MCF 10A (cell line): ENCODE data around the gene C1QTNF8. TPM values are rescaled to one million over a fixed set of nuclear protein-coding genes. Genes with fewer than 3 reads are reported as not detected.

Experiments
- BruUV-seq: library from RNA; stranded (reverse); fragments of 400-500 nt; replicated peaks from 2 replicates; lab custom pipeline; 2021; lab: Mats Ljungman, UMichigan
- CTCF ChIA-PET: fragments of 300-600 bp; sonication (Branson Sonifier 250); formaldehyde crosslinking; extraction: SDS; loops from one replicate; lab custom pipeline; 2021; ENCODE audit warnings: antibody characterized with exemption, inconsistent platforms; lab: Yijun Ruan, JAX
- POLR2A ChIA-PET: fragments of 300-600, 350-650 bp; sonication (Branson Sonifier 250); formaldehyde crosslinking; extraction: SDS; loops from one replicate; lab custom pipeline; 2020; ENCODE audit warnings: antibody characterized with exemption, inconsistent platforms; lab: Yijun Ruan, JAX
- DNase-seq: peaks from one replicate; pipeline ENCODE4 v3.0.0-alpha.2; 2018; ENCODE audit not compliant: unreplicated experiment
- H3K27ac Mint-ChIP-seq: one replicate; pipeline ENCODE4 v1.8.0; 2022; ENCODE audit warnings: mild to moderate bottlenecking, low read depth, mixed read lengths; ENCODE audit not compliant: unreplicated experiment
- H3K27me3 Mint-ChIP-seq: one replicate; pipeline ENCODE4 v1.8.0; 2022; ENCODE audit warnings: mixed read lengths; ENCODE audit not compliant: insufficient read depth, unreplicated experiment
- H3K36me3 Mint-ChIP-seq: one replicate; pipeline ENCODE4 v1.8.0; 2022; ENCODE audit warnings: mild to moderate bottlenecking, moderate library complexity, mixed read lengths; ENCODE audit not compliant: insufficient read depth, unreplicated experiment
- H3K4me1 Mint-ChIP-seq: one replicate; pipeline ENCODE4 v1.8.0; 2022; ENCODE audit warnings: mixed read lengths; ENCODE audit not compliant: insufficient read depth, unreplicated experiment
- H3K4me3 Mint-ChIP-seq: one replicate; pipeline ENCODE4 v1.8.0; 2022; ENCODE audit warnings: mild to moderate bottlenecking, moderate library complexity, mixed read lengths; ENCODE audit not compliant: unreplicated experiment
- H3K9me3 Mint-ChIP-seq: one replicate; pipeline ENCODE4 v1.8.0; 2022; ENCODE audit warnings: mixed read lengths; ENCODE audit not compliant: unreplicated experiment
- intact Hi-C: fragments of 100-400 bp; cut with micrococcal nuclease; formaldehyde crosslinking; loops from 2 replicates; pipeline ENCODE4 v1.14.1; 2022
- total RNA-seq: library from RNA; stranded (reverse); gene quantifications from 2 replicates; pipeline ENCODE4 v1.2.3, GENCODE V29; 2022
- TF ChIP-seq, protein P1 (sequence below): fragments of 200-600 bp; IDR thresholded peaks from one replicate; pipeline ENCODE4 v1.8.0; 2022; ENCODE audit warnings: antibody characterized with exemption, mild to moderate bottlenecking; ENCODE audit not compliant: unreplicated experiment

The C1QTNF8 gene
- total RNA-seq, 1 experiment from 2014 or later = not detected

DNA sequence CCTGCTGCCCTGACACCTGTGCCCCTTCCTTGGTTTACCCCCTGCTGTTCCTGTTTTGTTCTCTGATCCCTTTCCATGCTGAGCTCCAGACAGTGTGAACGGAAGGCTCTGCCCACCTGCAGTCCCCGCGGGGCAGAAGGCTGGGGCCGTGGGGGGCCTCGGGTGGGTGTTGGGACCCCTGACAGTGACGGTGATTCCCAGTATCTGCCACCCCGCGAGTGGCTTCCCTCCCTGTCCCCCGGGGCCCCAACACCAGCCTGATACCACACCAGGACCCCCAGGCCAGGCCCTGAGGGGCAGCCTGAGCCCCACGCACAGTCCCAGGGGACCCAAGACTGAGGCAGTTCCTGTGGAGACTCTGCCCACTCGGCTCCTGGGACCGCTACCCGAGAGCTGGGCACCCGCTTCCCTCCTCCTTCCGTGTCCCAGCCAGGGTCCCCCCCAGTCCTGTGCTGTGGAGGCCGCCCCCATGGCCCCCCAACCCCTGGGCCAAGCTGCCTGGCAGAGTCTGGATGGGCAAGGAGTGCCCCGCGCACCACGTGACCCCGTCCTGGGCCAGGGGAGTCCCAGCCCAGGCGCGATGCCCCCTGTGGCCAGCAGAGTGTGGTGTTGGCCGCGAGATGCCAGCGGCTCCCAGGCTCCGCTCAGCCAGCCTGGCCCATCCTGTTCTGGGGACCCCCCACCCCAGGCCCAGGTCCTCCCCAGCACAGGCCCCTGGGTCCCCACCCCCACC, 10.0 kb upstream of the C1QTNF8 start:
- Mint-ChIP-seq H3K9me3 (no peaks in the 10 kb centered on the region), H3K27ac (no peak overlapping the region), H3K4me1 (no peaks in the 10 kb centered on the region), H3K4me3 (no peak overlapping the region), H3K36me3 (no peaks in the 10 kb centered on the region), H3K27me3 (peaks cover 72% of the 10 kb centered on the region)
- BruUV-seq = no TSS peak
- ChIA-PET POLR2A (no interaction called here), CTCF (interaction anchor here (0.6 to 1.2 kb wide), 6 partner anchors 18 to 398 kb away, joined by 3 to 5 read pairs (median 3); no protein-coding TSS in a partner anchor)
- TF ChIP-seq, protein P1, sequence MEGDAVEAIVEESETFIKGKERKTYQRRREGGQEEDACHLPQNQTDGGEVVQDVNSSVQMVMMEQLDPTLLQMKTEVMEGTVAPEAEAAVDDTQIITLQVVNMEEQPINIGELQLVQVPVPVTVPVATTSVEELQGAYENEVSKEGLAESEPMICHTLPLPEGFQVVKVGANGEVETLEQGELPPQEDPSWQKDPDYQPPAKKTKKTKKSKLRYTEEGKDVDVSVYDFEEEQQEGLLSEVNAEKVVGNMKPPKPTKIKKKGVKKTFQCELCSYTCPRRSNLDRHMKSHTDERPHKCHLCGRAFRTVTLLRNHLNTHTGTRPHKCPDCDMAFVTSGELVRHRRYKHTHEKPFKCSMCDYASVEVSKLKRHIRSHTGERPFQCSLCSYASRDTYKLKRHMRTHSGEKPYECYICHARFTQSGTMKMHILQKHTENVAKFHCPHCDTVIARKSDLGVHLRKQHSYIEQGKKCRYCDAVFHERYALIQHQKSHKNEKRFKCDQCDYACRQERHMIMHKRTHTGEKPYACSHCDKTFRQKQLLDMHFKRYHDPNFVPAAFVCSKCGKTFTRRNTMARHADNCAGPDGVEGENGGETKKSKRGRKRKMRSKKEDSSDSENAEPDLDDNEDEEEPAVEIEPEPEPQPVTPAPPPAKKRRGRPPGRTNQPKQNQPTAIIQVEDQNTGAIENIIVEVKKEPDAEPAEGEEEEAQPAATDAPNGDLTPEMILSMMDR = peak; percentile 98
- DNase-seq = peak; percentile 63
- intact Hi-C loops = loop anchor here (2.0 kb wide), 1 partner anchor 89 kb away; no protein-coding TSS in a partner anchor

DNA sequence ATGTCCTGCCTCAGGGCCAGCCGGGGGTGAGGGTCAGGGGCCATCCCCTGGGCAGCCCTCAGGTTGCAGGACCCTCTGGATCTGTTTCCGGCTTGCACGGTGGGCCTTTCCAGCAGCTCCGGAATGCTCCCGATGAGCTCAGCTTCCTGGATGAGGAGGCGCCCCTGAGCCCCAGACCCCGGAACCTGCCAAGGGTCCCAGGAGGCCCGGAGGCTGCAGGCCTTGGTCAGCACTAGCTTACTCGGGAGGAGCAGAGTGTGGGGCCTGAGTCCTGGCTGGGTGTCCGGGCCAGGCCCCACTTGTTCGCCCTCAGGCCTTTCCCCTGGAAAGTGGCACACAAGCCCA, 7.6 kb upstream of the C1QTNF8 start:
- intact Hi-C loops = loop anchor here (1.0 kb wide), 1 partner anchor 46 kb away; no protein-coding TSS in a partner anchor
- no TSS peak for BruUV-seq

DNA sequence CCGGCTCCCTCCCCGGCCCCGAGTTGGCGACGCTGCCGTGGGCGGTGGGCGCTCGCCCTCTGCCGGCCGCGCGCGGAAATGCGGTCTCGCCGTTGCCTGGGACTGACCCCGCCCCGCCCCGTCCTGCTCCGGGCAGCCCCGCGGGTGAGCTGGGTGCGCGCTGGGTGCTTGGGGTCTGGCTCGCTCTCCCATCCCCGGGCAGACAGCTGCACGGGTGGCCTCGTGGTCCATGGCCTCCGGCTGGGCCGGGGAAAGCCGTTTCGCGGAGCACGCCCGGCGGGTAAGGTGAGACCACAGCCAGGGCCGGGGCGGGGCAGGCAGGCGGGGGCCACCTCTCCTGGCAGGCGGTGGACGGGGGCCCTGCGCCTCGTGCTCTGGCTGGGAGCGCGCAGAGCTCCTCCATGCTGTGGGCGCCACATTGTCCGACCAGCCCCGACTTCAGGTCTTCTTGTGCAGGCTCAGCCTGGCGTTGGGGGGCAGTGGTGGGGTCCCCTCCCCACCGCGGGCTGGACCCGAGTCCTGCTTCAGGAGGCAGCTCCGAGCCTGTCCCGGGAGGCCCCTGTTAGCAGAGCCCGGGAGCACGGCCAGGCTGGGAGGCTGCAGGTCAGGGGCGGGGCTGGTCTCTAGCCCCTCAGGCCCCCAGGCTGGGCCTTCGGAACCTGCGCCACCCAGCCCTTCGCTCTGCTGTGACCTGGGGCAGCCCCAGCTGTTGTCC, 7.0 kb upstream of the C1QTNF8 start:
- CTCF ChIA-PET = interaction anchor here (0.5 to 1.2 kb wide), 16 partner anchors 14 to 377 kb away, joined by 3 to 7 read pairs (median 3); partner anchors contain the start of gene CCDC78
- H3K4me1 Mint-ChIP-seq = no peaks in the 10 kb centered on the region
- intact Hi-C loops = loop anchor here (1.0 kb wide), 1 partner anchor 46 kb away; no protein-coding TSS in a partner anchor
- no peak overlapping the region for H3K27ac Mint-ChIP-seq
- H3K27me3 Mint-ChIP-seq = peaks cover 42% of the 10 kb centered on the region
- TF ChIP-seq, protein P1 = peak; percentile 81
- no peak overlapping the region for H3K4me3 Mint-ChIP-seq
- H3K36me3 Mint-ChIP-seq = no peaks in the 10 kb centered on the region
- peak; percentile 39 for DNase-seq
- BruUV-seq = no TSS peak
- POLR2A ChIA-PET = interaction anchor here (0.7 kb wide), 1 partner anchor 413 kb away, joined by 3 read pairs; no protein-coding TSS in a partner anchor
- no peaks in the 10 kb centered on the region for H3K9me3 Mint-ChIP-seq

More for the DNA sequence above, 7.6 kb upstream of the C1QTNF8 start:
- H3K9me3 Mint-ChIP-seq = no peaks in the 10 kb centered on the region
- no peaks in the 10 kb centered on the region for H3K4me1 Mint-ChIP-seq
- no peak overlapping the region for H3K4me3 Mint-ChIP-seq
- DNase-seq = no peak
- TF ChIP-seq, protein P1 = no peak
- POLR2A ChIA-PET = no interaction called here
- no peak overlapping the region for H3K27ac Mint-ChIP-seq
- CTCF ChIA-PET = interaction anchor here (0.6 to 1.2 kb wide), 13 partner anchors 15 to 361 kb away, joined by 3 to 7 read pairs (median 3); no protein-coding TSS in a partner anchor
- peaks cover 48% of the 10 kb centered on the region for H3K27me3 Mint-ChIP-seq
- H3K36me3 Mint-ChIP-seq = no peaks in the 10 kb centered on the region

DNA sequence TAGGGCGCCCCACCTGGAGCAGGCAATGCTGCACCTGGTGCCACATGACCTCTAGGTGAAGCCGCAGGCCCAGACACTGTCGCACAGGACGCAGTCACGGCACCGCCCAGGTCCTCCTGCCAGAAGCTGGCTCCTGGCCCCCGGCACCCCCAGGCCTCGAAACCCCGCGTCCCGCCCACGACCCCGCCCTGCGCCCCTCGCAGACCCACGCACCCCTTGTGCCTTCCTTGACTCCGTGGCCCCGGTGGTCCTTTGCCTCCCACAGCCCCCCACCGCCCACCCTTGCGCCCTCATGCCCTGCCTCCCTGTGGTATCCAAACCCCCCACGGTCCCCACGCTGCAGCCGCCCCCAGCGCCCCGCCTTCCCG, 6.3 kb upstream of the C1QTNF8 start:
- H3K4me1 Mint-ChIP-seq = no peaks in the 10 kb centered on the region
- POLR2A ChIA-PET = interaction anchor here (0.7 kb wide), 1 partner anchor 412 kb away, joined by 3 read pairs; no protein-coding TSS in a partner anchor
- peaks cover 35% of the 10 kb centered on the region for H3K27me3 Mint-ChIP-seq
- no peaks in the 10 kb centered on the region for H3K36me3 Mint-ChIP-seq
- H3K4me3 Mint-ChIP-seq = no peak overlapping the region
- DNase-seq = no peak
- TF ChIP-seq, protein P1 = no peak
- no TSS peak for BruUV-seq
- CTCF ChIA-PET = no interaction called here
- H3K27ac Mint-ChIP-seq = no peak overlapping the region
- no peaks in the 10 kb centered on the region for H3K9me3 Mint-ChIP-seq
- intact Hi-C loops = no loop called here
